Stimulated activated CD4-positive, alpha-beta T cell treated with anti-CD3 and anti-CD28 coated beads, TNF-alpha, amount 100 ng/mL, for 1 hour (primary cell): ENCODE data around the gene AIFM3.

Source experiments
- DNase-seq, 3 donors: peaks; one replicate each; pipeline ENCODE4 v3.0.0-alpha.2; 2020; ENCODE audit warnings: low read depth in 3 of 3, low spot score in 1 of 3

AIFM3 gene

DNA sequence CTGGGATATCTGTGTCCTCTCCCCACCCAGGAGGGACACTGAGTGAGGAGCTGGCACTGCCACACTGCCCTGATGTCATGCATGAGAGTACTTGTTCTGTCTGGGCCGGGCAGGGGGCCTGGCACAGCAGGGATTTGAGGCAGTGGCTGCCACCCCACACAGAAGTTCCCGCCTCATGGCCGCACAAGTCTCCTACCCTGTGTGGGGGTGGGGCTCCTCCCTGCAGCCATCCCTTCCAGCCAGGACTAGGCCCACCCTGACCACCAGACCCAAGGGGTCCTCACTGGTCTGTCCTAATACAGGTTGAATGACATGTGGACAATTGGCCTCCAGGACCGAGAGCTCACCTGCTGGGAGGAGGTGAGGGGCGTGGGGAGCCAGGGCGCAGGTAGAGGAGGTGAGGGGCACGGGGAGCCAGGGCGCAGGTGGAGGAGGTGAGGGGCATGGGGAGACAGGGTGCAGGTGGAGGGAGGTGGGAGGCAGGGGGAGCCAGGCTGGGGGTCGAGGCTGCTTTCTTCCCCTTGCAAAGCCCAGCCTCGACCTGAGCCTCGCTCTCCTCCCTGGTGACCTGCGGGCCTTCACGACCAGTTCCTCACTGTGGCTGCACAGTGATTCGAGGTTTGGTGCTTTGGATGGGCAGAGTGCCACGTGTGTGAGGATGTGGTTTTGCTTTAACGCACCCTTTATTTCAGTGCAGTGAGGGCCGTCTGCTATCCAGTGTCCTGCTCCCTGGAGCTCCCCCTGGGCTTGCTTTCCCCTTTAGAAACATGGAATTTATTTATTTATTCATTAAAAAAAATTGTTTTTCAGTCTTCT lies 22.5 kb downstream of the AIFM3 start:
- DNase-seq: no peak

- no peak for DNase-seq
Measured at GRCh38 chr22:20990184-20991180, 23.4 kb downstream of the AIFM3 start.

DNA sequence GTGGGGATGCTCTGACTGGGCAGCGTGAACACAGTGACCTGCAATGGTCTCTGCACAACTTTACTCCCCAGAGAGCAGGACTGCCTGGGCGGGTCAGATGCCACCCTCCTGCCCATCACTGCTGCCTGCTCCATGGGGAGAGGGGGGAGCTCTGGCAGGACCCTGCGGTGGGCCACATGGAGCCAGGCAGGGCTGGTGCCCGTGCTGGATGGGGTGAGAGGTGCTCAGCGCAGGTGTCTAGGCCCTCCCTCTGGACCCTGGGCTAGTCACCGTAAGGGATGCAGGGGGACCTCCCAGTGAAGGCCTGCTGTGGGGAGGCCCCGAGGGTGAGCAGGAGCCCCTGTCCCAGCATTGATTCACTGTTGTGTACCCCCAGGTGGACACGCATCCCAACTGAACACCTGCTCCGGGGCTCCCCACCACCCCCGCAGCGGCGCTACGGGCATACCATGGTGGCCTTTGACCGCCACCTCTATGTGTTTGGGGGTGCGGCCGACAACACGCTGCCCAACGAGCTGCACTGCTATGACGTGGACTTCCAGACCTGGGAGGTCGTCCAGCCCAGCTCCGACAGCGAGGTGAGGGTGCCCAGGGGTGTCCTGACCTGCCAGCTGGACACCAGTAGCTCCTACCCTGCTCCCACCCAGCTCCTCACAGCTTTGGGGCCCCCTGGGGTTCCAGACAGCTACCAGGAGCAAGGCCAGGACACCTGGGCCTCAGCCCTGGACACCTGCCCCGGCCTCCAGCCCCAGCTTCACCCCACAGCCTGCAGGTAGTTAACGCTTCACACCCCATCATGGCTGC lies 24.4 kb downstream of the AIFM3 start:
- no peak for DNase-seq

- no peak for DNase-seq
Measured at GRCh38 chr22:20992056-20992442, 25.0 kb downstream of the AIFM3 start.

DNA sequence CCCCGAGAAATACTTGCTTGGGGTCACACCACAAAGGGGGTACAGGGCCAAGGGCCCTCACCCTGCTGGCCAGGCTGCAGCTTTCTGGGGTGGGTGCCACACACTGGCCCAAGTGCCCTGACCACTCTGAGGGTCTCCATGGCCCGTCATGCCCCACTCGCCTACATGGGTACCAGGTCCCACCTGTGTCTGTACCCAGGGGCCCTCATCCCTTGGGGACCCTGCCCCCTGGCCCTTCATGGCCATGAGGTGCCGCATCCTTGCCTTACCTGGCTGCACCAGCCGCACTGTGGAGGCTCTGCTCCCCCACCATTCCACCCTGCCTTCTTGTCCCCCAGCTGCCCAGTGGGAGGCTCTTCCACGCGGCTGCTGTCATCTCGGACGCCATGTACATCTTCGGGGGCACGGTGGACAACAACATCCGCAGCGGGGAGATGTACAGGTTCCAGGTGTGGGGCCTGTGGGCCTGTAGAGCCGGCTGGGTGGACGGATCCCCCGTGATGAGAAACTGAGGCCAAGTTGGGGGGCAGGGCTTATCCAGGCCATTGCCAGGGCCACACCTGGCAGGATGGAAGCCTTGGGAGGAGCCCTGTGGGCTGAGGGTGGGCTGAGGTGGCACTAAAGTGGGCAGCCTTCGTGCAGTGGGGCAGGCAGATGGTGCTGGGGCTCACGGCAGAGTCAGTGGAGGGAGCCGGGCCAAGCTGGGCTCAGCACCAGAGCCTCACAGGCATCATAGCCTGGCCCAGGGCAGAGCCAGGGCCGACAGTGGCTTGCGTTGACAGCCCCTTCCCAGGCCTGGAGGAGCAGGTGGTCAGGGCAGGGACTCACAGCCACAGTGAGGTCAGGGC lies 25.6 kb downstream of the AIFM3 start:
- no peak for DNase-seq

- no peak for DNase-seq
Measured at GRCh38 chr22:20993304-20994127, 26.5 kb downstream of the AIFM3 start.

GRCh38 chr22:20994128-20994901 lies 27.3 kb downstream of the AIFM3 start:
- no peak for DNase-seq

GRCh38 chr22:20994902-20995241 lies 27.8 kb downstream of the AIFM3 start:
- DNase-seq: no peak

- no peak for DNase-seq
Measured at GRCh38 chr22:20995329-20996030, 28.4 kb downstream of the AIFM3 start.

DNA sequence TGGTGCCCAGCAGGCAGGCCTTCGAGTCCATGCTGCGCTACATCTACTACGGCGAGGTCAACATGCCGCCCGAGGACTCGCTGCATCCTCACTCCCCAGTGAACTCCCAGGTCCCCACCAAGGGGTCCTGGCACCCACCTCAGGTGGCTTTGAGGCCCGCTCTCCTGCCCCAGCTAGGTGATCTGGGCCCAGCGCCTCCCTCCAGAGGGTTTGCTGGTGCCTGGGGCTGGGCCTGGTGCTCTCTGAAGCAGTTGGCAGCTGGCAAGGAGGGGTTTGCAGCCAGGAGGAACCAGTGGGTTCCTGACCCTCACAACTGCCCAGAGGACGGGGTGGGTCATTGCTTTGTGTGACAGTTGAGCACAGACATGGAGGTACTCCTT lies 29.0 kb downstream of the AIFM3 start:
- DNase-seq: no peak

GRCh38 chr22:20996598-20997535 lies 29.8 kb downstream of the AIFM3 start:
- no peak for DNase-seq

DNA sequence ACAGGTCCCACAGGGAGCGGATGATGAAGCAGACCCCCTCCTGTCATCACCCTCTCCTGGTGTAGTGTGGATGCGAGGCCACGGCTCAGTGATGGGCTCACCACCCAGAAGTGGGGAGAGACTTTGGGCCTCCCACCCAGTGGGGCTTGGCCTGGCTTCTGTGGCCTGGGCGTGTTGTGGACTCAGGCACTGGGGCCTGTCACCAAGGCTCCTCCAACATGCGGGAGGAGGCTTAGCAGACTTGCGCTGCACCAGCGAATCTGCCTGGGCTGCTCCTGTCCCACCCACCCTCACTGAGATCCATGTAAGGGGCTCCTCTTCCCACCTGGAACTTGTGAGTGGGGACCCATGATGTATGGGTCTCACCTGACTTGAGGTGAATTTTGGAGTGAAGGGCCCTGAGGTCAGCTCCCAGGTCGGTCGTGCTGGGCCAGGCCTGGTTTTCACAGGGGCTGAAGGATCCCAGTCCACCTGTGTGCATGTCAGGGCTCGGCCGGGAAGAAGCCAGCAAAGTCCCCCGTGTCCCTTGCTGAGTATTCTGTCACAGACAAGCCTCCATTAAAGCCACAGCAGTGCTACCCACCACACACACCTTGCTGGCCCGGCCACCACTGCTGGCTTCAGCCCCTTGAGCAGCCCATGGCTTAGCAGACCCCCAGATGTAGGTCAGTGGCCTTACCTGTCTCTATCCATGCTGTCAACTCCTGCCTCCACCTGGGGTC lies 30.6 kb downstream of the AIFM3 start:
- DNase-seq: no peak

GRCh38 chr22:20998411-20999336 lies 31.6 kb downstream of the AIFM3 start:
- DNase-seq: no peak

DNA sequence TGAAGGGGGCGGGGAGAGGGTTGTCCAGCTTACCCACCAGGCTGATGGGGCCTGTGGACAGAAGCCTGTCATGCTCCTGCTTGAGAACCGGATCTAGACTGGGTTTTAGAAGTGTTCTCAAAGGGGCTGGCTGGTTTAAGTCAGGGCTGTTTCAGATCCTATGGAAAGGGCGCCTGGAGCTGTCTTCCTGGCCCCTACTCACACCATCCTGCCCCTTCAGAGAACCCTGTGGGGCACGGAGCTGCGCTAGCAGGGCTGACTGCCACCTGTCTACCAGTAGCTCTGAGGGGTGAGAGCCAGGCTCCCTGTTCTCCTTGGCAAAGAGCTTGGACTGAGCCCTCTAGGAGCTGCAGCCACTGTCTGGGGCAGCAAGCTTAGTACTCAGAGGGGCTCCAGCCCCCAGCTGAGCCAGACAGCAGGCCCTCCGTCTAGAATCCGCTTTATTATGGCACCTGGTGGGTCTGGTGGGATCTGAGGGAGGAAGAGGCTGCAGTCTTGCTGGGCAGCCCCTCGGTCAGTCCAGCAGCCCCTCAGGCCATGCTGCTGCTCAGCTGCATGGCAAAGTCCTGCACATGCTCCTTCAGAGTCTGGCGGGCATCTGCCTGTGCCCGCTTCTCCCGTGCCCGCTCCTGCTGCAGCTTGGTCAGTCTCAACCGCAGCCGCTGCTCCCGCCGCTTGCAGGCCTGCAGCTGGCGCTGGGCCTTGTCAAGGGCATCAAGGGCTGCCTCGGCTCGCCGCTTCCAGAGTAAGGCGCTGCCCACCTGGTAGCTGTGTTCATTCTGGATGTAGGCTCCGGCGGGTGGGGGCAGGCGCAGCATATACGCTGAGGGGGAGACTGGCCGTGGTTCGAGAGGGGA lies 32.5 kb downstream of the AIFM3 start:
- no peak for DNase-seq
